HEK293 (cell line): ENCODE measurements around the gene ZNF582.
A peak's percentile ranks its signal among the peaks of the same experiment; 100 is the strongest.

Source experiments
- GFI1B ChIP-seq: fragments of 450-650 bp; formaldehyde crosslinking; IDR thresholded peaks from 2 replicates; pipeline ENCODE4 v1.5.1; 2016; ENCODE audit warnings: missing biosample characterization, missing genetic modification characterization
- HOXA7 ChIP-seq: sonication (generic); formaldehyde crosslinking; IDR thresholded peaks from 2 replicates; pipeline ENCODE4 v1.8.1; 2022; ENCODE audit warnings: missing genetic modification reagents, borderline replicate concordance
- HOXD13 ChIP-seq: sonication (generic); formaldehyde crosslinking; IDR thresholded peaks from 2 replicates; pipeline ENCODE4 v1.8.0; 2022; ENCODE audit warnings: missing genetic modification reagents, borderline replicate concordance
- KLF16 ChIP-seq: fragments of 450-650 bp; formaldehyde crosslinking; IDR thresholded peaks from 2 replicates; pipeline ENCODE4 v1.5.1; 2017; ENCODE audit warnings: missing biosample characterization, missing genetic modification characterization
- OVOL3 ChIP-seq: fragments of 450-650 bp; formaldehyde crosslinking; IDR thresholded peaks from 2 replicates; pipeline ENCODE4 v1.5.1; 2016; ENCODE audit warnings: missing biosample characterization, missing genetic modification characterization
- REPIN1 ChIP-seq: fragments of 450-650 bp; formaldehyde crosslinking; IDR thresholded peaks from 2 replicates; pipeline ENCODE4 v1.5.1; 2017; ENCODE audit warnings: missing biosample characterization, missing genetic modification characterization, low read depth
- SCRT2 ChIP-seq: fragments of 450-650 bp; formaldehyde crosslinking; IDR thresholded peaks from 2 replicates; pipeline ENCODE4 v1.5.1; 2016; ENCODE audit warnings: missing biosample characterization, missing genetic modification characterization
- ZNF146 ChIP-seq: fragments of 450-650 bp; formaldehyde crosslinking; IDR thresholded peaks from 2 replicates; pipeline ENCODE4 v1.5.1; 2016; ENCODE audit warnings: missing biosample characterization, missing genetic modification characterization
- ZNF169 ChIP-seq: fragments of 450-650 bp; formaldehyde crosslinking; IDR thresholded peaks from 2 replicates; pipeline ENCODE4 v1.5.1; 2016; ENCODE audit warnings: missing biosample characterization, missing genetic modification characterization
- ZNF175 ChIP-seq: fragments of 450-650 bp; formaldehyde crosslinking; IDR thresholded peaks from 2 replicates; pipeline ENCODE4 v1.5.1; 2016; ENCODE audit warnings: missing biosample characterization, missing genetic modification characterization
- ZNF311 ChIP-seq: fragments of 450-650 bp; formaldehyde crosslinking; IDR thresholded peaks from 2 replicates; pipeline ENCODE4 v1.5.1; 2017; ENCODE audit warnings: missing biosample characterization, missing genetic modification characterization, borderline replicate concordance
- ZNF37A ChIP-seq: fragments of 450-650 bp; IDR thresholded peaks from 2 replicates; pipeline ENCODE4 v1.5.1; 2018; ENCODE audit warnings: missing biosample characterization, missing genetic modification characterization
- ZNF394 ChIP-seq: fragments of 450-650 bp; formaldehyde crosslinking; IDR thresholded peaks from 2 replicates; pipeline ENCODE4 v1.5.1; 2016; ENCODE audit warnings: missing biosample characterization, missing genetic modification characterization, mild to moderate bottlenecking, moderate library complexity, borderline replicate concordance
- ZNF501 ChIP-seq: fragments of 450-650 bp; formaldehyde crosslinking; IDR thresholded peaks from 2 replicates; pipeline ENCODE4 v1.5.1; 2016; ENCODE audit warnings: missing biosample characterization, missing genetic modification characterization
- ZNF555 ChIP-seq: fragments of 450-650 bp; formaldehyde crosslinking; conservative IDR thresholded peaks from 2 replicates; pipeline ENCODE4 v1.5.1; 2017; ENCODE audit warnings: missing biosample characterization, mild to moderate bottlenecking, missing genetic modification characterization, inconsistent platforms
- ZNF677 ChIP-seq: fragments of 450-650 bp; IDR thresholded peaks from 2 replicates; pipeline ENCODE4 v1.5.0; 2018; ENCODE audit warnings: missing biosample characterization, mild to moderate bottlenecking, missing genetic modification characterization, moderate library complexity
- ZNF707 ChIP-seq: fragments of 450-650 bp; formaldehyde crosslinking; IDR thresholded peaks from 2 replicates; pipeline ENCODE4 v1.5.1; 2016; ENCODE audit warnings: missing biosample characterization, missing genetic modification characterization
- ZNF785 ChIP-seq: fragments of 450-650 bp; formaldehyde crosslinking; IDR thresholded peaks from 2 replicates; pipeline ENCODE4 v1.5.1; 2016; ENCODE audit warnings: missing biosample characterization, missing genetic modification characterization
- TF ChIP-seq, protein P1 (sequence below): fragments of 450-650 bp; formaldehyde crosslinking; IDR thresholded peaks from 2 replicates; pipeline ENCODE4 v1.5.1; 2017; ENCODE audit warnings: missing biosample characterization, missing genetic modification characterization
- TF ChIP-seq, protein P2 (sequence below): fragments of 450-650 bp; formaldehyde crosslinking; IDR thresholded peaks from 2 replicates; pipeline ENCODE4 v1.5.1; 2016; ENCODE audit warnings: missing biosample characterization, missing genetic modification characterization
- TF ChIP-seq, protein P3 (sequence below): fragments of 450-650 bp; formaldehyde crosslinking; IDR thresholded peaks from 2 replicates; pipeline ENCODE4 v1.5.1; 2016; ENCODE audit warnings: missing biosample characterization, missing genetic modification characterization, borderline replicate concordance
- TF ChIP-seq, protein P4 (sequence below): fragments of 450-650 bp; formaldehyde crosslinking; IDR thresholded peaks from 2 replicates; pipeline ENCODE4 v1.5.1; 2016; ENCODE audit warnings: missing biosample characterization, missing genetic modification characterization, low read depth
- TF ChIP-seq, protein P5 (sequence below): fragments of 450-650 bp; formaldehyde crosslinking; IDR thresholded peaks from 2 replicates; pipeline ENCODE4 v1.5.1; 2016; ENCODE audit warnings: missing biosample characterization, missing genetic modification characterization
- TF ChIP-seq, protein P6 (sequence below): fragments of 450-650 bp; formaldehyde crosslinking; IDR thresholded peaks from 2 replicates; pipeline ENCODE4 v1.5.1; 2016; ENCODE audit warnings: missing biosample characterization, missing genetic modification characterization
- TF ChIP-seq, protein P7 (sequence below): fragments of 450-650 bp; formaldehyde crosslinking; IDR thresholded peaks from 2 replicates; pipeline ENCODE4 v1.5.1; 2016; ENCODE audit warnings: missing biosample characterization, missing genetic modification characterization

ZNF582 gene

DNA sequence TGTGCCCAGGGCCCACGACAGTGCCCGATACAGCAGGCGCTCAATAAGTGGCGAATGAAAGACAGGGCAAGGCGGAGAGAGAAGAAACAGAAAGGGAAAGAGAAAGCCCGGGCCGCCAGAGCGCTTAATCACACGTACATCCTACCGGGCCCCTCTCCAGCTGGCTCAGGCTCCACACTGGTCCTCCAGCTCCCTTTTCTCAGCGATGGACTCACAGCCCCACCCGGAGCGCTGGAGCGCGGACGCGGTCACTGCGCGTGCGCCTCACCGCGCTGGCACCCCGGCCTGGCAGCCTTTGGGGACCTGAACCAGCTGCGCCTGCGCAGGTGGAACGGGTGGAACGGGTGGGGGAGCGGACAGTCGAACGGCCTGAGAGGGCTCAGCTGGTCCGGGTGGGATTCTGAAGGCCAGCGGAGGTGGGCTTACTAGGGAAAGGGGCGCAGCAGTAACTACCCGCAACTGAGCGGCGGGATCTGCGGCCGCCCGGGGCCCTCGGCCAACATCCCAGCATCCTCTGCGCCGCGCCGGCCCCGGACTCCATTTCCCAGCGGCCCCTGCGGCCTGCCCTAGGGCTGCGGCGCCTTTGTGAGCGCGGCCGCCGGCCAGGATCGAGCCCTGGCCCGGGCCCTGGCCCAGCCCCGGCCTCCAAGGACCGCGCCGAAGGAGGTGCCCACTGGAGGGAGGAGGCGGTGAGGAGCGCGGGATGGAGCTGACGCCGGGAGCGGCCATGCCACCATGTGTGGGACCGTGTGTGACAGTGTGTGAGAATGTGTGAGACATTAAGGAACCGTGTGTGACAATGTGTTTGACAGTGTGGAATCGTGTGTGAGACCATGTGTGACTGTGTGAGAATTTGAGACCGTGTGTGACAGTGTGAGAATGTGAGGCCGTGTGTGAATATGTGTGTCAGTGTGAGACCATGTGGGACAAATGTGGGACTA, 10.7 kb upstream of the ZNF582 start, which contains the start of gene ZNF583 (continued):
- TF ChIP-seq, protein P1, sequence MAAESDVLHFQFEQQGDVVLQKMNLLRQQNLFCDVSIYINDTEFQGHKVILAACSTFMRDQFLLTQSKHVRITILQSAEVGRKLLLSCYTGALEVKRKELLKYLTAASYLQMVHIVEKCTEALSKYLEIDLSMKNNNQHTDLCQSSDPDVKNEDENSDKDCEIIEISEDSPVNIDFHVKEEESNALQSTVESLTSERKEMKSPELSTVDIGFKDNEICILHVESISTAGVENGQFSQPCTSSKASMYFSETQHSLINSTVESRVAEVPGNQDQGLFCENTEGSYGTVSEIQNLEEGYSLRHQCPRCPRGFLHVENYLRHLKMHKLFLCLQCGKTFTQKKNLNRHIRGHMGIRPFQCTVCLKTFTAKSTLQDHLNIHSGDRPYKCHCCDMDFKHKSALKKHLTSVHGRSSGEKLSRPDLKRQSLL (tag by site-specific recombination): peak; percentile 99
- TF ChIP-seq KLF16 (peak; percentile 78; the same call in 1 of the 2 replicates), ZNF394 (no peak), ZNF677 (tag by site-specific recombination) (no peak), ZNF707 (tag by site-specific recombination) (no peak), ZNF146 (tag by site-specific recombination) (no peak), GFI1B (tag by site-specific recombination) (no peak), ZNF311 (no peak), ZNF555 (tag by site-specific recombination) (no peak), ZNF175 (tag by site-specific recombination) (no peak), ZNF785 (tag by site-specific recombination) (peak; percentile 66; the same call in 1 of the 2 replicates), HOXA7 (CRISPR knock-in tag) (no peak), HOXD13 (CRISPR knock-in tag) (no peak), ZNF501 (tag by site-specific recombination) (peak; percentile 49; the same call in 1 of the 2 replicates), SCRT2 (tag by site-specific recombination) (0 out of 2 replicates have a peak, but pooled peaks have one; percentile 64), ZNF37A (tag by site-specific recombination) (no peak), REPIN1 (tag by site-specific recombination) (no peak), ZNF169 (tag by site-specific recombination) (peak; percentile 77), OVOL3 (tag by site-specific recombination) (no peak; the same call in 1 of the 2 replicates)
- TF ChIP-seq, protein P2, sequence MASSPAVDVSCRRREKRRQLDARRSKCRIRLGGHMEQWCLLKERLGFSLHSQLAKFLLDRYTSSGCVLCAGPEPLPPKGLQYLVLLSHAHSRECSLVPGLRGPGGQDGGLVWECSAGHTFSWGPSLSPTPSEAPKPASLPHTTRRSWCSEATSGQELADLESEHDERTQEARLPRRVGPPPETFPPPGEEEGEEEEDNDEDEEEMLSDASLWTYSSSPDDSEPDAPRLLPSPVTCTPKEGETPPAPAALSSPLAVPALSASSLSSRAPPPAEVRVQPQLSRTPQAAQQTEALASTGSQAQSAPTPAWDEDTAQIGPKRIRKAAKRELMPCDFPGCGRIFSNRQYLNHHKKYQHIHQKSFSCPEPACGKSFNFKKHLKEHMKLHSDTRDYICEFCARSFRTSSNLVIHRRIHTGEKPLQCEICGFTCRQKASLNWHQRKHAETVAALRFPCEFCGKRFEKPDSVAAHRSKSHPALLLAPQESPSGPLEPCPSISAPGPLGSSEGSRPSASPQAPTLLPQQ (tag by site-specific recombination): peak; percentile 55; the same call in 1 of the 2 replicates
- TF ChIP-seq, protein P3, sequence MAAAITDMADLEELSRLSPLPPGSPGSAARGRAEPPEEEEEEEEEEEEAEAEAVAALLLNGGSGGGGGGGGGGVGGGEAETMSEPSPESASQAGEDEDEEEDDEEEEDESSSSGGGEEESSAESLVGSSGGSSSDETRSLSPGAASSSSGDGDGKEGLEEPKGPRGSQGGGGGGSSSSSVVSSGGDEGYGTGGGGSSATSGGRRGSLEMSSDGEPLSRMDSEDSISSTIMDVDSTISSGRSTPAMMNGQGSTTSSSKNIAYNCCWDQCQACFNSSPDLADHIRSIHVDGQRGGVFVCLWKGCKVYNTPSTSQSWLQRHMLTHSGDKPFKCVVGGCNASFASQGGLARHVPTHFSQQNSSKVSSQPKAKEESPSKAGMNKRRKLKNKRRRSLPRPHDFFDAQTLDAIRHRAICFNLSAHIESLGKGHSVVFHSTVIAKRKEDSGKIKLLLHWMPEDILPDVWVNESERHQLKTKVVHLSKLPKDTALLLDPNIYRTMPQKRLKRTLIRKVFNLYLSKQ: no peak
- TF ChIP-seq, protein P4, sequence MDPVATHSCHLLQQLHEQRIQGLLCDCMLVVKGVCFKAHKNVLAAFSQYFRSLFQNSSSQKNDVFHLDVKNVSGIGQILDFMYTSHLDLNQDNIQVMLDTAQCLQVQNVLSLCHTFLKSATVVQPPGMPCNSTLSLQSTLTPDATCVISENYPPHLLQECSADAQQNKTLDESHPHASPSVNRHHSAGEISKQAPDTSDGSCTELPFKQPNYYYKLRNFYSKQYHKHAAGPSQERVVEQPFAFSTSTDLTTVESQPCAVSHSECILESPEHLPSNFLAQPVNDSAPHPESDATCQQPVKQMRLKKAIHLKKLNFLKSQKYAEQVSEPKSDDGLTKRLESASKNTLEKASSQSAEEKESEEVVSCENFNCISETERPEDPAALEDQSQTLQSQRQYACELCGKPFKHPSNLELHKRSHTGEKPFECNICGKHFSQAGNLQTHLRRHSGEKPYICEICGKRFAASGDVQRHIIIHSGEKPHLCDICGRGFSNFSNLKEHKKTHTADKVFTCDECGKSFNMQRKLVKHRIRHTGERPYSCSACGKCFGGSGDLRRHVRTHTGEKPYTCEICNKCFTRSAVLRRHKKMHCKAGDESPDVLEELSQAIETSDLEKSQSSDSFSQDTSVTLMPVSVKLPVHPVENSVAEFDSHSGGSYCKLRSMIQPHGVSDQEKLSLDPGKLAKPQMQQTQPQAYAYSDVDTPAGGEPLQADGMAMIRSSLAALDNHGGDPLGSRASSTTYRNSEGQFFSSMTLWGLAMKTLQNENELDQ: no peak
- TF ChIP-seq, protein P5, sequence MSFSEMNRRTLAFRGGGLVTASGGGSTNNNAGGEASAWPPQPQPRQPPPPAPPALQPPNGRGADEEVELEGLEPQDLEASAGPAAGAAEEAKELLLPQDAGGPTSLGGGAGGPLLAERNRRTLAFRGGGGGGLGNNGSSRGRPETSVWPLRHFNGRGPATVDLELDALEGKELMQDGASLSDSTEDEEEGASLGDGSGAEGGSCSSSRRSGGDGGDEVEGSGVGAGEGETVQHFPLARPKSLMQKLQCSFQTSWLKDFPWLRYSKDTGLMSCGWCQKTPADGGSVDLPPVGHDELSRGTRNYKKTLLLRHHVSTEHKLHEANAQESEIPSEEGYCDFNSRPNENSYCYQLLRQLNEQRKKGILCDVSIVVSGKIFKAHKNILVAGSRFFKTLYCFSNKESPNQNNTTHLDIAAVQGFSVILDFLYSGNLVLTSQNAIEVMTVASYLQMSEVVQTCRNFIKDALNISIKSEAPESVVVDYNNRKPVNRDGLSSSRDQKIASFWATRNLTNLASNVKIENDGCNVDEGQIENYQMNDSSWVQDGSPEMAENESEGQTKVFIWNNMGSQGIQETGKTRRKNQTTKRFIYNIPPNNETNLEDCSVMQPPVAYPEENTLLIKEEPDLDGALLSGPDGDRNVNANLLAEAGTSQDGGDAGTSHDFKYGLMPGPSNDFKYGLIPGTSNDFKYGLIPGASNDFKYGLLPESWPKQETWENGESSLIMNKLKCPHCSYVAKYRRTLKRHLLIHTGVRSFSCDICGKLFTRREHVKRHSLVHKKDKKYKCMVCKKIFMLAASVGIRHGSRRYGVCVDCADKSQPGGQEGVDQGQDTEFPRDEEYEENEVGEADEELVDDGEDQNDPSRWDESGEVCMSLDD (tag by site-specific recombination): peak; percentile 73
- TF ChIP-seq, protein P6, sequence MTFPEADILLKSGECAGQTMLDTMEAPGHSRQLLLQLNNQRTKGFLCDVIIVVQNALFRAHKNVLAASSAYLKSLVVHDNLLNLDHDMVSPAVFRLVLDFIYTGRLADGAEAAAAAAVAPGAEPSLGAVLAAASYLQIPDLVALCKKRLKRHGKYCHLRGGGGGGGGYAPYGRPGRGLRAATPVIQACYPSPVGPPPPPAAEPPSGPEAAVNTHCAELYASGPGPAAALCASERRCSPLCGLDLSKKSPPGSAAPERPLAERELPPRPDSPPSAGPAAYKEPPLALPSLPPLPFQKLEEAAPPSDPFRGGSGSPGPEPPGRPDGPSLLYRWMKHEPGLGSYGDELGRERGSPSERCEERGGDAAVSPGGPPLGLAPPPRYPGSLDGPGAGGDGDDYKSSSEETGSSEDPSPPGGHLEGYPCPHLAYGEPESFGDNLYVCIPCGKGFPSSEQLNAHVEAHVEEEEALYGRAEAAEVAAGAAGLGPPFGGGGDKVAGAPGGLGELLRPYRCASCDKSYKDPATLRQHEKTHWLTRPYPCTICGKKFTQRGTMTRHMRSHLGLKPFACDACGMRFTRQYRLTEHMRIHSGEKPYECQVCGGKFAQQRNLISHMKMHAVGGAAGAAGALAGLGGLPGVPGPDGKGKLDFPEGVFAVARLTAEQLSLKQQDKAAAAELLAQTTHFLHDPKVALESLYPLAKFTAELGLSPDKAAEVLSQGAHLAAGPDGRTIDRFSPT: peak; percentile 97
- TF ChIP-seq, protein P7, sequence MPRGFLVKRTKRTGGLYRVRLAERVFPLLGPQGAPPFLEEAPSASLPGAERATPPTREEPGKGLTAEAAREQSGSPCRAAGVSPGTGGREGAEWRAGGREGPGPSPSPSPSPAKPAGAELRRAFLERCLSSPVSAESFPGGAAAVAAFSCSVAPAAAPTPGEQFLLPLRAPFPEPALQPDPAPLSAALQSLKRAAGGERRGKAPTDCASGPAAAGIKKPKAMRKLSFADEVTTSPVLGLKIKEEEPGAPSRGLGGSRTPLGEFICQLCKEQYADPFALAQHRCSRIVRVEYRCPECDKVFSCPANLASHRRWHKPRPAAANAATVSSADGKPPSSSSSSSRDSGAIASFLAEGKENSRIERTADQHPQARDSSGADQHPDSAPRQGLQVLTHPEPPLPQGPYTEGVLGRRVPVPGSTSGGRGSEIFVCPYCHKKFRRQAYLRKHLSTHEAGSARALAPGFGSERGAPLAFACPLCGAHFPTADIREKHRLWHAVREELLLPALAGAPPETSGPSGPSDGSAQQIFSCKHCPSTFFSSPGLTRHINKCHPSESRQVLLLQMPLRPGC (tag by site-specific recombination): no peak
